Measurements from ENCODE around the gene BEX4.
"Not testable (repeated sequence)": the region's sequence is repeated elsewhere in the genome, so short reads cannot be mapped to it uniquely, and the experiment has no call there.

Gene BEX4

DNA sequence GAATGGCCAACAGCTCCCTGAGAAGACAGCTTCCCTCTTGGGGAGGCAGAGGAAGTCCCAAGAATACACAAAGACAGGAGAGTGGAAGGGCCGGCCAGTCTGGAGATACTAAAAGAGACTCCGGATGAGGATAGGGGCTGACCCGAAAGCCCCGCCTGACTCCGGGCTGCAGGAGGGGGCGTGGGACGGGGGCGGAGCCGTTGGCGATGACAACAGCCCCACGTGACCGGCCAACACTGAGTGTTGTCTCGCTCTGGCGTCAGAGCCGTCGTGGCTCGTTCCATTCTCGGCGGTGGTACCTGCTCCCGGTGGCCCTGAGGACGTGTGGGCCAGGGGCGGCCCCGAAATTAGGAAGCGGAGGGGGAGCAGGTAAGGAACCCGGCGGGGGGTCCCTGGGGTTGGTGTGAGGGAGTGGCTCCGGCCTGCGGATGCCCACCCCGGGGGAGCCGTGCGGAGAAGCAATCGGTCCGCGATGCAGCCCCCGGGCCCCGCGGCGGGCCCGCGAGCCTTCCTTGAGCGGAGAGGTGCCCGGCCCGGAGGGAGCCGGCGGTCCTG is at the start of gene BEX4:
TSS of gene BEX4 (plus strand) at position 239 of the 555 bp plus-strand sequence. CDS start 1,046 bp downstream, outside the sequence.
- peak within 1 kb of the TSS; percentile 91 to 92 (median 91) for H3K4me3 Mint-ChIP-seq
- peak within 1 kb of the TSS; percentile 95 to 98 (median 96) for H3K27ac Mint-ChIP-seq
- H3K9me3 Mint-ChIP-seq, result peaks cover 15% of the 10 kb centered on the region
- peaks cover 5% of the 10 kb centered on the region for H3K4me1 Mint-ChIP-seq
- H3K36me3 Mint-ChIP-seq (ENCODE audit: low read depth), result peaks cover 21% of the 10 kb centered on the region
- H3K27me3 Mint-ChIP-seq (ENCODE audit: low read depth), result no peaks in the 10 kb centered on the region
- no peak for TF ChIP-seq CTCF (IDR thresholded peaks at IDR 0.05; ENCODE audit: unreplicated experiment in 3 of 3)

- H3K36me3 Mint-ChIP-seq (ENCODE audit: low read depth), result no peaks in the 10 kb centered on the region
These were observed 44.7 kb upstream of the BEX4 start for GRCh38 chrX:103170216-103170615.

GRCh38 chrX:103171353-103171752 is 43.6 kb upstream of the BEX4 start:
- no peak for TF ChIP-seq CTCF (IDR thresholded peaks at IDR 0.05; ENCODE audit: unreplicated experiment in 3 of 3)
- peaks cover 3% of the 10 kb centered on the region for H3K4me1 Mint-ChIP-seq
- H3K27me3 Mint-ChIP-seq (ENCODE audit: low read depth), result peaks cover 3% of the 10 kb centered on the region
- no peaks in the 10 kb centered on the region for H3K36me3 Mint-ChIP-seq (ENCODE audit: low read depth)
- H3K9me3 Mint-ChIP-seq, result peaks cover 7% of the 10 kb centered on the region
- no peak overlapping the region for H3K4me3 Mint-ChIP-seq
- H3K27ac Mint-ChIP-seq, result no peak overlapping the region

More at GRCh38 chrX:103170216-103170615, 44.7 kb upstream of the BEX4 start:
- H3K4me3 Mint-ChIP-seq, result no peak overlapping the region
- peaks cover 3% of the 10 kb centered on the region for H3K27me3 Mint-ChIP-seq (ENCODE audit: low read depth)
- peaks cover 7% of the 10 kb centered on the region for H3K9me3 Mint-ChIP-seq
- no peak overlapping the region for H3K27ac Mint-ChIP-seq
- TF ChIP-seq CTCF (IDR thresholded peaks at IDR 0.05; ENCODE audit: unreplicated experiment in 3 of 3), result no peak
- H3K4me1 Mint-ChIP-seq, result no peaks in the 10 kb centered on the region

DNA sequence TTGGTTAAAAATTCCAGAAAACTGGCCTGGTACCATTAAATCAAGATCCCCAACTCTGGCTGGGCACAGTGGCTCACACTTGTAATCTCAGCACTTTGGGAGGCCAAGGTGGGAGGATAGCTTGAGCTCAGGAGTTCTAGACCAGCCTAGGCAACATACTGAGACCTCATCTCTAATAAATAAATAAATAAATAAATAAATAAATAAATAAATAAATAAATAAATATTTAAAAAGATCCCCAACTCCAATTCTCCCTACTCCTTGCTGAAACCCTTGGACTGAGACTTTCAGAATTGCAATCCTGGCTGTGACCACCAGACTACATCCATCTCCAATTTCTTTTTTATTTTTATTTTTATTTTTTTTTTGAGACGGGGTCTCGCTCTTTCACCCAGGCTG is 39.7 kb upstream of the BEX4 start:
- H3K4me3 Mint-ChIP-seq; H3K27ac Mint-ChIP-seq; H3K9me3 Mint-ChIP-seq; H3K4me1 Mint-ChIP-seq; H3K36me3 Mint-ChIP-seq (ENCODE audit: low read depth); H3K27me3 Mint-ChIP-seq (ENCODE audit: low read depth): not testable (repeated sequence)

DNA sequence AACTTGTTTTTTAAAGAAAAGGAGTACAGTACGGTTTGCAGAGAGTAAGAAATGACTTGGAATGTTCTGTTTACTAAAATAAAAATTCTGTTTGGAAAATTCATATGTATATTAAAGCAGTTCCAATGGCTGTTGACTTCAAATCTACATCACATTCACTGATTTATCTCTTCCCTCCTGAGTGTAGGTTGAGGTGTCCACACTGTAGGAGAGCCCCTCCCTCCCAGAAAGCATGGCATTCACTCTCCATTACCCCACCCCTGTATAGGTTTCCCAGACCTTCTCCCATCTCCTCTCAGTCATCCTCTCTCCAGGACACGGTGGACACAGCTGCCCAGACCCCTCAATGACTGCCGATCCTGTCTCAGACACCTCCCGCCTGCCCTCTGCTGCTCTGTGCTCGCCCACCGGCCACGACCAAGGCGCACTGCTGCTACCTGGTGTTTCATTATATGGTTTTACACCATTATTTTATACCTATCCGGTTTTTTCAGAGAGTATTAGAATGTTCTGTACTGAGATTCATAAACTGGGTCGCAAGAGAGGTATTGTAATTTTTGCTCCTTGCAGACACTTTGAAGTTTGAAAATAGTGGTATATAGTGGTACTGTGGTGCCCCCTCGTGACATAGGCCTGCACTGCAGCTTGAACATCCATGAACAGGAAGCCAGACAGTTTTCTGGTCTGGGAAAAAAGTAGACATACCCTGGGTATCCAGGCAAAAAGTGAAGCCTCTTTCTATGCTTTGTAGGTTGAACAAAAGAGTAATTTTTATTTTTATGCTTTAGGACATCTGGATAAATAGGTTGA is 38.8 kb upstream of the BEX4 start:
- H3K4me3 Mint-ChIP-seq, result peak overlapping the region; percentile 79 to 84 (median 80)

More for the DNA sequence above, 38.8 kb upstream of the BEX4 start:
- Mint-ChIP-seq H3K27ac (no peak overlapping the region), H3K36me3 (ENCODE audit: low read depth) (no peaks in the 10 kb centered on the region), H3K4me1 (peaks cover 4% of the 10 kb centered on the region), H3K9me3 (peaks cover 3% of the 10 kb centered on the region), H3K27me3 (ENCODE audit: low read depth) (no peaks in the 10 kb centered on the region)
- peak; percentile 57 to 73 (median 61) for TF ChIP-seq CTCF (IDR thresholded peaks at IDR 0.05; ENCODE audit: unreplicated experiment in 3 of 3)
